Naive thymus-derived CD4-positive, alpha-beta T cell (primary cell): ENCODE measurements around the gene SLC44A1. TPM values are rescaled to one million over a fixed set of nuclear protein-coding genes. Genes with fewer than 3 reads are reported as not detected.

Experiments
- ATAC-seq: fragments of 150-1000 bp; cut with Tn5 transposase; 2 replicates; pipeline ENCODE4 v1.10.0; 2021; ENCODE audit warnings: mild to moderate bottlenecking, moderate library complexity
- CTCF ChIA-PET: fragments of 350-600 bp; sonication (Branson Sonifier 250); formaldehyde crosslinking; loops from one replicate; lab custom pipeline; 2021; ENCODE audit warnings: antibody characterized with exemption; lab: Charles Lee
- POLR2A ChIA-PET: fragments of 350-600 bp; sonication (Branson Sonifier 250); formaldehyde crosslinking; loops from one replicate; lab custom pipeline; 2021; ENCODE audit warnings: antibody characterized with exemption, inconsistent platforms; lab: Charles Lee
- DNase-seq, 9 donors: peaks; one replicate each; pipeline versions ENCODE4 v3.0.0 to v3.0.0-alpha.2; 2020 to 2022; ENCODE audit warnings: mixed read lengths in 1 of 9
- H3K27ac ChIP-seq: one replicate; pipeline ENCODE4 v1.7.0; 2013; ENCODE audit warnings: mild to moderate bottlenecking, low read depth, low read length, moderate library complexity
- H3K27me3 ChIP-seq, 2 donors: one replicate each; pipeline ENCODE4 v1.7.0; 2013; ENCODE audit warnings: low read length in 2 of 2, mild to moderate bottlenecking in 2 of 2, moderate library complexity in 2 of 2; ENCODE audit not compliant: control insufficient read depth in 2 of 2, insufficient read depth in 2 of 2
- H3K36me3 ChIP-seq, 3 experiments: 1 replicate in 2 of 3; 2 replicates in 1 of 3; pipeline ENCODE4 v1.7.0; 2013; ENCODE audit warnings: low read length in 3 of 3, mild to moderate bottlenecking in 3 of 3, moderate library complexity in 1 of 3; ENCODE audit not compliant: insufficient read depth in 3 of 3, control insufficient read depth in 2 of 3
- H3K4me1 ChIP-seq, 2 donors: one replicate each; pipeline ENCODE4 v1.7.0; 2013; ENCODE audit warnings: low read length in 2 of 2, mild to moderate bottlenecking in 2 of 2, moderate library complexity in 1 of 2; ENCODE audit not compliant: control insufficient read depth in 2 of 2, insufficient read depth in 2 of 2
- H3K4me3 ChIP-seq: 2 replicates; pipeline ENCODE4 v1.7.0; 2013; ENCODE audit warnings: mild to moderate bottlenecking, low read length
- H3K9me3 ChIP-seq, 3 experiments: 1 replicate in 2 of 3; 2 replicates in 1 of 3; pipeline ENCODE4 v1.7.0; 2013; ENCODE audit warnings: low read length in 3 of 3; ENCODE audit not compliant: control insufficient read depth in 2 of 3
- H3K27ac Mint-ChIP-seq, 9 donors: one replicate each; pipeline ENCODE4 v1.8.0; 2020 to 2022; ENCODE audit warnings: mixed read lengths in 9 of 9, mild to moderate bottlenecking in 8 of 9, moderate library complexity in 5 of 9, inconsistent platforms in 2 of 9
- H3K27me3 Mint-ChIP-seq, 5 donors: one replicate each; pipeline ENCODE4 v1.8.0; 2021 to 2022; ENCODE audit warnings: mixed read lengths in 5 of 5, mild to moderate bottlenecking in 1 of 5
- H3K36me3 Mint-ChIP-seq, 5 donors: one replicate each; pipeline ENCODE4 v1.8.0; 2020 to 2022; ENCODE audit warnings: mixed read lengths in 5 of 5, mild to moderate bottlenecking in 3 of 5, inconsistent platforms in 1 of 5
- H3K4me1 Mint-ChIP-seq, 7 donors: one replicate each; pipeline ENCODE4 v1.8.0; 2020 to 2022; ENCODE audit warnings: mixed read lengths in 7 of 7, mild to moderate bottlenecking in 3 of 7, inconsistent platforms in 1 of 7
- H3K4me3 Mint-ChIP-seq, 10 donors: one replicate each; pipeline ENCODE4 v1.8.0; 2020 to 2022; ENCODE audit warnings: mild to moderate bottlenecking in 10 of 10, mixed read lengths in 10 of 10, moderate library complexity in 6 of 10, inconsistent platforms in 2 of 10
- H3K9me3 Mint-ChIP-seq, 11 donors: one replicate each; pipeline ENCODE4 v1.8.0; 2020 to 2022; ENCODE audit warnings: mixed read lengths in 11 of 11, mild to moderate bottlenecking in 4 of 11, inconsistent platforms in 1 of 11, moderate library complexity in 1 of 11
- intact Hi-C, 2 donors: fragments of 100-400 bp; cut with micrococcal nuclease; formaldehyde crosslinking; loops; one replicate each; pipeline ENCODE4 v1.15.1; 2023
- polyA plus RNA-seq, 2 donors: library from polyadenylated mRNA; unstranded; fragments of 300-500 nt; fragmentation: Illumina TruSeq; gene quantifications; one replicate each; pipeline ENCODE4 v1.2.3, GENCODE V29; 2021
- total RNA-seq, 6 experiments: library from RNA in 5 of 6; stranded (reverse) in 5 of 6; gene quantifications; 1 replicate in 5 of 6; 2 replicates in 1 of 6; pipeline ENCODE4 v1.2.3 and lab custom pipeline; 2021 to 2026

The SLC44A1 gene
- total and polyA plus RNA-seq, 7 experiments from 2014 or later: 7.7 to 21.8 (median 13.7) TPM

DNA sequence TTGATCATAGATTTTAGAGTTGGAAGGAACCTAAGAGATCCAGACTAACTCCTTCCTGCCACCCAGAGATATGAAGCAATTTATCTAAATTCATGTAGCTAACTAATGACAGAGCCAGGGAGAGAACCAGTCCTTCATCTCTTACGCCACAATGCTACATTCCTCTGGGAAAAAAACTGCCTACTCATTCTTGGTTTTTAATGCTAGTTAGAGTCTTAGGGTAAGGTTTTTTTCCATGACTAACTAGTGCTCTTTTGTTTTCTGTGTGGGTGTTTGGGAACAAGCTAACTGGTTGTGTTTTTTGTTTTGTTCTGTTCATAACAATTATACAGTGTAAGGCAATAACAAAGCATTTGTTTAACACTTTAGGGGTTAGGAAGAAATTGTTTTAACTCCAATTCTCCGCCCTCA is 52.4 kb downstream of the SLC44A1 start:
- peaks cover 0 to 22% (median 18%) of the 10 kb centered on the region in 5 donors for H3K36me3 Mint-ChIP-seq
- Histone ChIP-seq H3K4me1 (peaks cover 0 to 4% of the 10 kb centered on the region in 2 donors), H3K27ac (no peak overlapping the region), H3K9me3 (no peaks in the 10 kb centered on the region), H3K27me3 (no peaks in the 10 kb centered on the region), H3K36me3 (peaks cover 0 to 7% (median 0%) of the 10 kb centered on the region in 3 experiments), H3K4me3 (no peak overlapping the region)
- H3K9me3 Mint-ChIP-seq: no peaks in the 10 kb centered on the region
- H3K27me3 Mint-ChIP-seq: peaks cover 0 to 3% (median 0%) of the 10 kb centered on the region in 5 donors
- ATAC-seq (no peak), DNase-seq (no peak)
- ChIA-PET POLR2A (no interaction called here), CTCF (no interaction called here)
- H3K27ac Mint-ChIP-seq: no peak overlapping the region
- intact Hi-C loops: no loop called here
- no peak overlapping the region for H3K4me3 Mint-ChIP-seq
- H3K4me1 Mint-ChIP-seq: peaks cover 13 to 24% (median 22%) of the 10 kb centered on the region in 7 donors

DNA sequence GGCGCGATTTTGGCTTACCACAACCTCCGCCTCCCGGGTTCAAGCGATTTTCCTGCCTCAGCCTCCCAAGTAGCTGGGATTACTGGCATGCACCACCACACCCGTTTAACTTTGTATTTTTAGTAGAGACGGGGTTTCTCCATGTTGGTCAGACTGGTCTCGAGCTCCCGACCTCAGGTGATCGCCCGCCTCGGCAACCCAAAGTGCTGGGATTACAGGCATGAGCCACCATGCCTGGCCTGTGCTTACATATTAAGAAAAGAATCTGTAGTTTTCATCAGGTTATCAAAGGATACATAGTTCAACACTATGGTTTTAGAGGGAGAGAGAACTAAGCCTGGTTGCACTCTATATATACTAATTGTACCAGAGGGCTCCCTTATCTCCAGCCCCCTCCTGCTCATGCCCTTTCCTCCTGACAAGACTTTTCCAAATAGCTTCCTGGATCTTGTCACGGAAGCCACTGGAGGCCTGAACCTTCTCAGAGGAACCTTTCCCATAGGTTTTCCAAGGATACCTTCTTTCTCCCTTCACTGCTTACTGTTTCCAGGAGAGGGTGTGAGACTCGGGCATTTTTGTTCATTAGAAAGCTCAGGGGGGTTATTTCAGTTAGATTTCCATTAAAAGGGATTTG is 53.1 kb downstream of the SLC44A1 start:
- H3K4me1 Mint-ChIP-seq: peaks cover 13 to 25% (median 20%) of the 10 kb centered on the region in 7 donors
- Histone ChIP-seq H3K36me3 (peaks cover 0 to 7% (median 0%) of the 10 kb centered on the region in 3 experiments), H3K9me3 (no peaks in the 10 kb centered on the region), H3K27ac (no peak overlapping the region), H3K4me1 (peaks cover 0 to 4% of the 10 kb centered on the region in 2 donors), H3K4me3 (no peak overlapping the region), H3K27me3 (no peaks in the 10 kb centered on the region)
- no peak for ATAC-seq
- no peak overlapping the region for H3K4me3 Mint-ChIP-seq
- H3K36me3 Mint-ChIP-seq: peaks cover 0 to 23% (median 21%) of the 10 kb centered on the region in 5 donors
- CTCF ChIA-PET: no interaction called here
- intact Hi-C loops: no loop called here
- no peak for DNase-seq
- POLR2A ChIA-PET: no interaction called here
- peaks cover 0 to 3% (median 0%) of the 10 kb centered on the region in 5 donors for H3K27me3 Mint-ChIP-seq
- no peaks in the 10 kb centered on the region for H3K9me3 Mint-ChIP-seq
- H3K27ac Mint-ChIP-seq: no peak overlapping the region

DNA sequence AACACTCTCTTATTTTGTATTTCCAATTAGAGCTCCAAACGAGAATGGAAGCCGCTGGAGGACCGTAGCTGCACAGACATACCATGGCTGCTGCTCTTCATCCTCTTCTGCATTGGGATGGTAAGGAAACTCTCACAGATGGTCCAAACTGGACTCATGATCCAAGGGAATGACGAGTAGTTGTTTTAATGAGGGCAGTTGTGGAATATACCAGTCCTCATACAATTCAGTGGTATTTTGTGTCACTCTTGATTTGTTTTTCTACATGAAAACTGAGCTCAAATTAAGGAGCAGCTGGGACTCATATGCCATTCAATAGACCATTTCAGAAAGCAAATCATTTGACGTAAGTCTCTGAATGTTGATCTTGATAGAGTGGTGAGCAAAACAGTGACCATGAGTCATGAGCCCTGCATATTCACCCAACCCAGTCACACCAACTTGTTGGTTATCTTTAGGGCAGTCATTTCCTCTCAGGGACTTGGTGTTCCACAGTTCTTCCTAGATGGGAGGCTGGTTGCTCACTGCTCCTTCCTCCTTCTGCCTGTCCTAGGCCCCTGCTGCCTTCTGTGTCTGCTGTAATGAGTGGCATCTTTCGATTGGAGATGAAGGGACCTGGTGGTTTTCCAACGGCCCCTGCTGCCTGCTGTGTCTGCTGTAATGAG is 54.9 kb downstream of the SLC44A1 start:
- H3K4me3 Mint-ChIP-seq: no peak overlapping the region
- ChIA-PET CTCF (no interaction called here), POLR2A (interaction anchor here (0.8 kb wide), 1 partner anchor 23 kb away, joined by 3 read pairs; no protein-coding TSS in a partner anchor)
- DNase-seq: no peak
- peaks cover 0 to 2% of the 10 kb centered on the region in 2 donors for H3K4me1 ChIP-seq
- H3K36me3 Mint-ChIP-seq: peaks cover 0 to 38% (median 30%) of the 10 kb centered on the region in 5 donors
- no peak overlapping the region for H3K4me3 ChIP-seq
- no peaks in the 10 kb centered on the region for H3K9me3 Mint-ChIP-seq
- H3K27me3 ChIP-seq: no peaks in the 10 kb centered on the region
- peak; percentile 72 for ATAC-seq
- H3K4me1 Mint-ChIP-seq: peaks cover 9 to 19% (median 11%) of the 10 kb centered on the region in 7 donors
- H3K27ac Mint-ChIP-seq: no peak overlapping the region
- peaks cover 0 to 7% (median 0%) of the 10 kb centered on the region in 3 experiments for H3K36me3 ChIP-seq
- no peak overlapping the region for H3K27ac ChIP-seq
- H3K27me3 Mint-ChIP-seq: peaks cover 0 to 1% (median 0%) of the 10 kb centered on the region in 5 donors
- no peaks in the 10 kb centered on the region for H3K9me3 ChIP-seq
- intact Hi-C loops: no loop called here

DNA sequence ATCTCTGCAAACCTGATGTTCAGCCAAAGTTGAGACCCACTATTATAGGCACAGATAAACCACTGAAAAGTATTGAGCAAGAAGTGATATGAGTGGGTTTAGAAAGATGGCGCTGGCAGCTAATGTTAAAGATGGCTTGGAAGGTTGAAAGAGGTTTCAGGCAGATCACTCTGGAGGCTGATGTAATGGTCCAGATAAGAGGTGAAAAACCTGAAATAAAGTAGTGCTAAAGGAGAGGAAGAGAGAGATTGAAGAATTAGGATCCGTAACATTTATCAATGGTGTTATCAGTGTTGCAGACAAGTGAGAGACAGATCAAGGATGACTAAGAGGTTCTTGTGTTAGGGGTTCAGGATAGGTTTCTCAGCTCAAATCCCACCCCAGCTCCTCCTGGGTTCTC is 58.3 kb downstream of the SLC44A1 start:
- no peak for ATAC-seq
- ChIA-PET CTCF (no interaction called here), POLR2A (no interaction called here)
- intact Hi-C loops: no loop called here
- no peak overlapping the region for H3K27ac Mint-ChIP-seq
- H3K4me1 Mint-ChIP-seq: peaks cover 0 to 11% (median 4%) of the 10 kb centered on the region in 7 donors
- no peaks in the 10 kb centered on the region for H3K9me3 Mint-ChIP-seq
- Histone ChIP-seq H3K27me3 (no peaks in the 10 kb centered on the region), H3K4me3 (no peak overlapping the region), H3K9me3 (no peaks in the 10 kb centered on the region), H3K4me1 (no peaks in the 10 kb centered on the region), H3K27ac (no peak overlapping the region), H3K36me3 (peaks cover 0 to 7% (median 0%) of the 10 kb centered on the region in 3 experiments)
- no peak for DNase-seq
- H3K4me3 Mint-ChIP-seq: no peak overlapping the region
- peaks cover 0 to 48% (median 30%) of the 10 kb centered on the region in 5 donors for H3K36me3 Mint-ChIP-seq
- no peaks in the 10 kb centered on the region for H3K27me3 Mint-ChIP-seq

DNA sequence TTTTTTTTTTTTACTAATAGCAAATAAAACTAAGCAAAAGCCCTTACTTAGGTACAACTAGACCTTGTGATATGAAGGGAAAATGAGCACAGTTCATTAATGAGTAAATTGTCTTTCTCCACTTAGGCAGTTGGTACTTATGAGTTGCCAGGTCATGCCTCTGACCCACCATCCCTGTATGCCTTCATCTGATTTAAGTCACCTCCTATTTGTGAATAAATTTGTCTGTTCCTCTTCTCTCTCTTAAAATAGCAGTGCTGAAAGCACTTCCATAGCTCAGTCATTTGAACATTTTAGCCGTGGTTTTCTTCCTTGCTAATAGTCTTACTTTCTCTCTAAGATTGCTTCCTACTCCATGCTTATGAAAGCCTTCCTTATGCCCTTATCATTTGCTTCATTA is 61.4 kb downstream of the SLC44A1 start:
- no peaks in the 10 kb centered on the region for H3K4me1 ChIP-seq
- intact Hi-C loops: no loop called here
- DNase-seq (no peak), ATAC-seq (no peak)
- H3K36me3 ChIP-seq: peaks cover 0 to 3% (median 0%) of the 10 kb centered on the region in 3 experiments
- H3K27me3 ChIP-seq: no peaks in the 10 kb centered on the region
- Mint-ChIP-seq H3K27me3 (no peaks in the 10 kb centered on the region), H3K4me3 (no peak overlapping the region), H3K27ac (no peak overlapping the region), H3K36me3 (peaks cover 0 to 40% (median 16%) of the 10 kb centered on the region in 5 donors), H3K9me3 (no peaks in the 10 kb centered on the region), H3K4me1 (peaks cover 0 to 13% (median 6%) of the 10 kb centered on the region in 7 donors)
- no peak overlapping the region for H3K4me3 ChIP-seq
- POLR2A ChIA-PET: no interaction called here
- H3K27ac ChIP-seq: no peak overlapping the region
- CTCF ChIA-PET: no interaction called here
- no peaks in the 10 kb centered on the region for H3K9me3 ChIP-seq

DNA sequence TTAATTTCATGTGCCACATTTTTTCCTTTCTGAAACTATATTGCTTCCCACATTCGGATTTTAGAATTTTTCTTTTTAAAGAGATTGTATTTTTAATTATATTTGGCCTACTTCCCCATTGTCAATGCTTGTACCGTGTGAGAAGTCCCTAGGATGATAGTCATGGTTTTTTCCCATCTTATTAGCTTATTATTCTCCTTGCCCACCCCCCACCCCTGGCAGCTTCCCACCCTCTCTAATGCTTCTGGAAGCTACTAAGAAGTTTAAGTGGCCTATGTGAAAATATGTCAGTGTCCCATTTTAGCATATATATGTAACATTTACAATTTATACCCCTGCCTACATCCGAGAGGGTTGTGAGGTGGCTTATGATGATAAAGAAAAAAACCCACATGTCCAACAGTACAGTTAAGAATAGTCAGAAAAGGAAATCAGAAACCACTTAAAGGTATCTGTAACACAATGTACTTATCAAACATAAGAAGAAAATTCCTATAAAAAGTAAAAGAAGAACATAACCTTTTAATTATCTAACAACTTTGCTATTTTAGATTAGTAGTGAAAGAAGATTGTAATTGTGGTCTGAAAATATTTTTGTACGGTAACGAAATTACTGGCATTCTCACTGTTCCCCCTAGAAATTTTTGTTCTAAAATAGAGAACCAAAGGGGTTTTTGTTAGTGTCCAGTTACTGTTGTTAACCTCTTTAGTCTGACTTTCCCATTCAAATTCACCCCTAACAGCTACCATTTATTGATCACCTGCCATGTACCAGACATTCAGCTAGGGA is 62.1 kb downstream of the SLC44A1 start:
- intact Hi-C loops: no loop called here
- no peak overlapping the region for H3K27ac ChIP-seq
- Mint-ChIP-seq H3K4me3 (no peak overlapping the region), H3K36me3 (peaks cover 0 to 43% (median 20%) of the 10 kb centered on the region in 5 donors), H3K27ac (no peak overlapping the region), H3K27me3 (no peaks in the 10 kb centered on the region), H3K4me1 (peaks cover 0 to 13% (median 6%) of the 10 kb centered on the region in 7 donors), H3K9me3 (no peaks in the 10 kb centered on the region)
- ChIA-PET CTCF (no interaction called here), POLR2A (no interaction called here)
- H3K4me3 ChIP-seq: no peak overlapping the region
- H3K4me1 ChIP-seq: no peaks in the 10 kb centered on the region
- H3K36me3 ChIP-seq: peaks cover 0 to 3% (median 0%) of the 10 kb centered on the region in 3 experiments
- ATAC-seq (no peak), DNase-seq (no peak)
- no peaks in the 10 kb centered on the region for H3K9me3 ChIP-seq
- no peaks in the 10 kb centered on the region for H3K27me3 ChIP-seq
